Activated naive CD4-positive, alpha-beta T cell treated with anti-CD3 and anti-CD28 coated beads, Interleukin-2, amount 10 ng/mL, durations not matched to agents 7 days and 5 days (primary cell): ENCODE results near the gene CLMN.

ENCODE experiments used
- CTCF ChIA-PET: fragments of 350-600 bp; sonication (Branson Sonifier 250); formaldehyde crosslinking; loops from one replicate; lab custom pipeline; 2021; ENCODE audit warnings: antibody characterized with exemption; lab: Charles Lee
- DNase-seq: peaks from one replicate; pipeline ENCODE4 v3.0.0-alpha.2; 2020
- H3K27ac Mint-ChIP-seq: one replicate; pipeline ENCODE4 v1.8.0; 2021; ENCODE audit warnings: mild to moderate bottlenecking, moderate library complexity, mixed read lengths
- H3K27me3 Mint-ChIP-seq: one replicate; pipeline ENCODE4 v1.8.0; 2021; ENCODE audit warnings: mild to moderate bottlenecking, mixed read lengths
- H3K36me3 Mint-ChIP-seq: one replicate; pipeline ENCODE4 v1.8.0; 2021; ENCODE audit warnings: mixed read lengths
- H3K4me1 Mint-ChIP-seq: one replicate; pipeline ENCODE4 v1.8.0; 2021; ENCODE audit warnings: mixed read lengths
- H3K4me3 Mint-ChIP-seq: one replicate; pipeline ENCODE4 v1.8.0; 2021; ENCODE audit warnings: mild to moderate bottlenecking, moderate library complexity, mixed read lengths
- H3K9me3 Mint-ChIP-seq: one replicate; pipeline ENCODE4 v1.8.0; 2021; ENCODE audit warnings: mixed read lengths

The CLMN gene

GRCh38 chr14:95353664-95354063, 34.0 kb upstream of the CLMN start:
- Mint-ChIP-seq H3K9me3 (peaks cover 4% of the 10 kb centered on the region), H3K4me1 (no peaks in the 10 kb centered on the region), H3K4me3 (no peak overlapping the region), H3K27ac (no peak overlapping the region), H3K27me3 (peaks cover 6% of the 10 kb centered on the region), H3K36me3 (no peaks in the 10 kb centered on the region)
- no peak for DNase-seq
- CTCF ChIA-PET = no interaction called here

- no peak overlapping the region for H3K4me3 Mint-ChIP-seq
- CTCF ChIA-PET = no interaction called here
- H3K36me3 Mint-ChIP-seq = no peaks in the 10 kb centered on the region
- peaks cover 4% of the 10 kb centered on the region for H3K9me3 Mint-ChIP-seq
- no peak overlapping the region for H3K27ac Mint-ChIP-seq
- no peaks in the 10 kb centered on the region for H3K4me1 Mint-ChIP-seq
- peaks cover 13% of the 10 kb centered on the region for H3K27me3 Mint-ChIP-seq
- DNase-seq = no peak
Measured at GRCh38 chr14:95353007-95353406, 33.3 kb upstream of the CLMN start.

GRCh38 chr14:95352481-95352880, 32.8 kb upstream of the CLMN start:
- H3K4me3 Mint-ChIP-seq = no peak overlapping the region
- DNase-seq = no peak
- H3K4me1 Mint-ChIP-seq = no peaks in the 10 kb centered on the region
- no peaks in the 10 kb centered on the region for H3K36me3 Mint-ChIP-seq
- CTCF ChIA-PET = interaction anchor here (1.2 kb wide), 1 partner anchor 9 kb away, joined by 3 read pairs; no protein-coding TSS in a partner anchor
- peaks cover 15% of the 10 kb centered on the region for H3K27me3 Mint-ChIP-seq
- H3K27ac Mint-ChIP-seq = no peak overlapping the region
- H3K9me3 Mint-ChIP-seq = peaks cover 4% of the 10 kb centered on the region

- DNase-seq = no peak
- Mint-ChIP-seq H3K9me3 (peaks cover 4% of the 10 kb centered on the region), H3K4me3 (no peak overlapping the region), H3K4me1 (no peaks in the 10 kb centered on the region), H3K27me3 (peaks cover 21% of the 10 kb centered on the region), H3K27ac (no peak overlapping the region), H3K36me3 (no peaks in the 10 kb centered on the region)
- CTCF ChIA-PET = interaction anchor here (0.9 to 1.6 kb wide), 2 partner anchors 11 to 132 kb away, joined by 3 to 5 read pairs; no protein-coding TSS in a partner anchor
Measured at GRCh38 chr14:95349241-95349640, 29.5 kb upstream of the CLMN start.

GRCh38 chr14:95348395-95349080, 28.8 kb upstream of the CLMN start:
- H3K9me3 Mint-ChIP-seq = no peaks in the 10 kb centered on the region
- H3K27ac Mint-ChIP-seq = no peak overlapping the region
- H3K36me3 Mint-ChIP-seq = no peaks in the 10 kb centered on the region
- CTCF ChIA-PET = interaction anchor here (1.6 kb wide), 1 partner anchor 12 kb away, joined by 5 read pairs; no protein-coding TSS in a partner anchor
- no peak overlapping the region for H3K4me3 Mint-ChIP-seq
- no peaks in the 10 kb centered on the region for H3K4me1 Mint-ChIP-seq
- no peak for DNase-seq
- peaks cover 21% of the 10 kb centered on the region for H3K27me3 Mint-ChIP-seq

- Mint-ChIP-seq H3K36me3 (no peaks in the 10 kb centered on the region), H3K4me3 (no peak overlapping the region), H3K4me1 (no peaks in the 10 kb centered on the region), H3K9me3 (no peaks in the 10 kb centered on the region), H3K27ac (no peak overlapping the region), H3K27me3 (peaks cover 17% of the 10 kb centered on the region)
- DNase-seq = no peak
- CTCF ChIA-PET = interaction anchor here (1.1 kb wide), 1 partner anchor 15 kb away, joined by 3 read pairs; no protein-coding TSS in a partner anchor
Measured at GRCh38 chr14:95346820-95347219, 27.1 kb upstream of the CLMN start.

- H3K4me1 Mint-ChIP-seq = no peaks in the 10 kb centered on the region
- H3K27ac Mint-ChIP-seq = no peak overlapping the region
- H3K4me3 Mint-ChIP-seq = no peak overlapping the region
- H3K27me3 Mint-ChIP-seq = peaks cover 17% of the 10 kb centered on the region
- DNase-seq = no peak
- H3K36me3 Mint-ChIP-seq = no peaks in the 10 kb centered on the region
- CTCF ChIA-PET = interaction anchor here (1.1 kb wide), 1 partner anchor 15 kb away, joined by 3 read pairs; no protein-coding TSS in a partner anchor
- H3K9me3 Mint-ChIP-seq = no peaks in the 10 kb centered on the region
Measured at GRCh38 chr14:95346266-95346665, 26.6 kb upstream of the CLMN start.

- Mint-ChIP-seq H3K36me3 (no peaks in the 10 kb centered on the region), H3K9me3 (no peaks in the 10 kb centered on the region), H3K27me3 (peaks cover 17% of the 10 kb centered on the region), H3K27ac (no peak overlapping the region), H3K4me1 (no peaks in the 10 kb centered on the region), H3K4me3 (no peak overlapping the region)
- DNase-seq = no peak
- CTCF ChIA-PET = no interaction called here
Measured at GRCh38 chr14:95345032-95345431, 25.3 kb upstream of the CLMN start.

- no peaks in the 10 kb centered on the region for H3K4me1 Mint-ChIP-seq
- H3K27ac Mint-ChIP-seq = no peak overlapping the region
- no peak for DNase-seq
- no peaks in the 10 kb centered on the region for H3K36me3 Mint-ChIP-seq
- H3K9me3 Mint-ChIP-seq = no peaks in the 10 kb centered on the region
- CTCF ChIA-PET = no interaction called here
- peaks cover 17% of the 10 kb centered on the region for H3K27me3 Mint-ChIP-seq
- no peak overlapping the region for H3K4me3 Mint-ChIP-seq
Measured at GRCh38 chr14:95344536-95344935, 24.8 kb upstream of the CLMN start.

- CTCF ChIA-PET = no interaction called here
- no peak overlapping the region for H3K4me3 Mint-ChIP-seq
- H3K9me3 Mint-ChIP-seq = no peaks in the 10 kb centered on the region
- peaks cover 19% of the 10 kb centered on the region for H3K27me3 Mint-ChIP-seq
- no peak for DNase-seq
- H3K4me1 Mint-ChIP-seq = no peaks in the 10 kb centered on the region
- no peak overlapping the region for H3K27ac Mint-ChIP-seq
- no peaks in the 10 kb centered on the region for H3K36me3 Mint-ChIP-seq
Measured at GRCh38 chr14:95341564-95341963, 21.9 kb upstream of the CLMN start.

- no peaks in the 10 kb centered on the region for H3K4me1 Mint-ChIP-seq
- H3K27me3 Mint-ChIP-seq = peaks cover 22% of the 10 kb centered on the region
- H3K4me3 Mint-ChIP-seq = no peak overlapping the region
- DNase-seq = no peak
- no peak overlapping the region for H3K27ac Mint-ChIP-seq
- no peaks in the 10 kb centered on the region for H3K9me3 Mint-ChIP-seq
- CTCF ChIA-PET = interaction anchor here (1.1 kb wide), 1 partner anchor 358 kb away, joined by 3 read pairs; no protein-coding TSS in a partner anchor
- H3K36me3 Mint-ChIP-seq = no peaks in the 10 kb centered on the region
Measured at GRCh38 chr14:95341115-95341514, 21.4 kb upstream of the CLMN start.

- Mint-ChIP-seq H3K27ac (no peak overlapping the region), H3K27me3 (peaks cover 26% of the 10 kb centered on the region)
- CTCF ChIA-PET = interaction anchor here (0.6 to 1.1 kb wide), 2 partner anchors 357 to 463 kb away, joined by 3 read pairs; no protein-coding TSS in a partner anchor
Measured at GRCh38 chr14:95340201-95340697, 20.5 kb upstream of the CLMN start.

GRCh38 chr14:95339301-95339865, 19.7 kb upstream of the CLMN start:
- CTCF ChIA-PET = no interaction called here
- Mint-ChIP-seq H3K36me3 (no peaks in the 10 kb centered on the region), H3K27ac (no peak overlapping the region), H3K27me3 (peaks cover 26% of the 10 kb centered on the region), H3K4me3 (no peak overlapping the region), H3K4me1 (no peaks in the 10 kb centered on the region), H3K9me3 (no peaks in the 10 kb centered on the region)
- DNase-seq = no peak

More at GRCh38 chr14:95340201-95340697, 20.5 kb upstream of the CLMN start:
- Mint-ChIP-seq H3K36me3 (no peaks in the 10 kb centered on the region), H3K4me3 (no peak overlapping the region), H3K4me1 (no peaks in the 10 kb centered on the region), H3K9me3 (no peaks in the 10 kb centered on the region)
- DNase-seq = no peak

GRCh38 chr14:95338436-95338835, 18.7 kb upstream of the CLMN start:
- no peak for DNase-seq
- Mint-ChIP-seq H3K4me3 (no peak overlapping the region), H3K36me3 (no peaks in the 10 kb centered on the region), H3K27me3 (peaks cover 28% of the 10 kb centered on the region), H3K9me3 (no peaks in the 10 kb centered on the region), H3K27ac (no peak overlapping the region), H3K4me1 (no peaks in the 10 kb centered on the region)
- CTCF ChIA-PET = no interaction called here
